Neutrophil (primary cell): ENCODE data around the gene AOPEP.

Source experiments
- H3K27ac ChIP-seq: fragments of 200-600 bp; sonication (generic); 2 replicates; pipeline ENCODE4 v1.5.1; 2016; ENCODE audit warnings: mild to moderate bottlenecking, moderate library complexity
- H3K27me3 ChIP-seq: fragments of 200-600 bp; sonication (generic); 2 replicates; pipeline ENCODE4 v1.6.0; 2016; ENCODE audit warnings: mild to moderate bottlenecking
- H3K36me3 ChIP-seq: fragments of 200-600 bp; sonication (generic); 2 replicates; pipeline ENCODE4 v1.5.1; 2017
- H3K4me1 ChIP-seq, 2 experiments: fragments of 200-600 bp in 1 of 2; sonication (generic) in 1 of 2; 1 replicate in 1 of 2; 2 replicates in 1 of 2; pipeline versions ENCODE4 v1.5.1 to v1.6.1; 2013 to 2016; ENCODE audit warnings: low read depth in 1 of 2, low read length in 1 of 2, mild to moderate bottlenecking in 1 of 2, moderate library complexity in 1 of 2; ENCODE audit not compliant: control insufficient read depth in 1 of 2, insufficient read depth in 1 of 2
- H3K4me3 ChIP-seq, 2 experiments: fragments of 200-600 bp in 1 of 2; sonication (generic) in 1 of 2; 1 replicate in 1 of 2; 2 replicates in 1 of 2; pipeline ENCODE4 v1.5.1; 2013 to 2016; ENCODE audit warnings: low read depth in 1 of 2, low read length in 1 of 2, mild to moderate bottlenecking in 1 of 2, moderate library complexity in 1 of 2
- H3K9me3 ChIP-seq: fragments of 200-600 bp; sonication (generic); 2 replicates; pipeline ENCODE4 v1.5.1; 2016
- CTCF ChIP-seq: fragments of 200-600 bp; sonication (generic); IDR thresholded peaks from 2 replicates; pipeline ENCODE4 v1.5.1; 2016; ENCODE audit warnings: antibody characterized with exemption

AOPEP gene

GRCh38 chr9:94779031-94779430, 52.5 kb downstream of the AOPEP start:
- H3K27ac ChIP-seq = no peak overlapping the region
- H3K9me3 ChIP-seq = no peaks in the 10 kb centered on the region
- H3K36me3 ChIP-seq = no peaks in the 10 kb centered on the region
- no peaks in the 10 kb centered on the region for H3K4me1 ChIP-seq
- H3K4me3 ChIP-seq = no peak overlapping the region
- no peak for TF ChIP-seq CTCF
- no peaks in the 10 kb centered on the region for H3K27me3 ChIP-seq

GRCh38 chr9:94779693-94780290, 53.3 kb downstream of the AOPEP start:
- Histone ChIP-seq H3K4me3 (no peak overlapping the region), H3K4me1 (no peaks in the 10 kb centered on the region), H3K27me3 (no peaks in the 10 kb centered on the region), H3K9me3 (no peaks in the 10 kb centered on the region), H3K36me3 (no peaks in the 10 kb centered on the region), H3K27ac (no peak overlapping the region)
- TF ChIP-seq CTCF = no peak

GRCh38 chr9:94780516-94780950, 54.0 kb downstream of the AOPEP start:
- H3K4me1 ChIP-seq = no peaks in the 10 kb centered on the region
- H3K27ac ChIP-seq = no peak overlapping the region
- no peaks in the 10 kb centered on the region for H3K27me3 ChIP-seq
- no peaks in the 10 kb centered on the region for H3K9me3 ChIP-seq
- no peak for TF ChIP-seq CTCF
- H3K36me3 ChIP-seq = no peaks in the 10 kb centered on the region
- no peak overlapping the region for H3K4me3 ChIP-seq

- no peaks in the 10 kb centered on the region for H3K9me3 ChIP-seq
- H3K4me3 ChIP-seq = no peak overlapping the region
- no peaks in the 10 kb centered on the region for H3K36me3 ChIP-seq
- H3K4me1 ChIP-seq = no peaks in the 10 kb centered on the region
- no peaks in the 10 kb centered on the region for H3K27me3 ChIP-seq
- no peak for TF ChIP-seq CTCF
- H3K27ac ChIP-seq = no peak overlapping the region
Measured at GRCh38 chr9:94782355-94783101, 56.0 kb downstream of the AOPEP start.

GRCh38 chr9:94783102-94783682, 56.7 kb downstream of the AOPEP start:
- Histone ChIP-seq H3K9me3 (no peaks in the 10 kb centered on the region), H3K4me3 (no peak overlapping the region), H3K27ac (no peak overlapping the region)

More at GRCh38 chr9:94783102-94783682, 56.7 kb downstream of the AOPEP start:
- no peaks in the 10 kb centered on the region for H3K4me1 ChIP-seq
- no peaks in the 10 kb centered on the region for H3K36me3 ChIP-seq
- TF ChIP-seq CTCF = no peak
- no peaks in the 10 kb centered on the region for H3K27me3 ChIP-seq
